SK-N-SH (cell line): Measurements from ENCODE around the gene DDR1. TPM values are rescaled to one million over a fixed set of nuclear protein-coding genes. Genes with fewer than 3 reads are reported as not detected.

Experiments
- CTCF ChIA-PET: fragments of 300-600, 350-600 bp; formaldehyde crosslinking; extraction: SDS; loops from one replicate; lab custom pipeline; 2021; lab: Yijun Ruan, JAX
- POLR2A ChIA-PET: fragments of 350-600 bp; sonication (Branson Sonifier 250); formaldehyde crosslinking; extraction: SDS; loops from one replicate; lab custom pipeline; 2020; ENCODE audit warnings: antibody characterized with exemption, inconsistent platforms; lab: Yijun Ruan, JAX
- DNase-seq: peaks from one replicate; pipeline ENCODE4 v3.0.0; 2012
- H2AFZ ChIP-seq: fragments of 200-600 bp; sonication (generic); 2 replicates; pipeline ENCODE4 v1.8.1; 2016; ENCODE audit warnings: antibody characterized with exemption, mild to moderate bottlenecking, low read depth
- H3F3A ChIP-seq: fragments of 200-600 bp; sonication (generic); replicated peaks from 2 replicates; pipeline ENCODE3; 2016; ENCODE audit warnings: antibody characterized with exemption, mild to moderate bottlenecking; ENCODE audit not compliant: insufficient read depth
- H3K27ac ChIP-seq, 2 experiments: fragments of 200-500 bp in 1 of 2; fragments of 200-600 bp in 1 of 2; sonication (Bioruptor generic) in 1 of 2; sonication (generic), shearing (Covaris generic) in 1 of 2; 2 replicates each; pipeline versions ENCODE4 v1.5.1 to v1.6.1; 2014 to 2016; ENCODE audit warnings: low read depth in 2 of 2, inconsistent platforms in 1 of 2, low read length in 1 of 2, mild to moderate bottlenecking in 1 of 2, mixed read lengths in 1 of 2
- H3K27me3 ChIP-seq: fragments of 200-600 bp; sonication (generic), shearing (Covaris generic); 2 replicates; pipeline ENCODE4 v1.6.1; 2016; ENCODE audit warnings: mixed run types; ENCODE audit not compliant: insufficient read depth
- H3K36me3 ChIP-seq, 2 experiments: fragments of 200-500 bp in 1 of 2; fragments of 200-600 bp in 1 of 2; sonication (Bioruptor generic) in 1 of 2; sonication (generic) in 1 of 2; replicated peaks in 1 of 2; 2 replicates each; pipeline versions ENCODE3 to v1.5.1; 2014 to 2016; ENCODE audit warnings: low read length in 1 of 2, mild to moderate bottlenecking in 1 of 2; ENCODE audit not compliant: insufficient read depth in 2 of 2, control insufficient read depth in 1 of 2
- H3K4me1 ChIP-seq, 2 experiments: fragments of 200-500 bp in 1 of 2; fragments of 200-600 bp in 1 of 2; sonication (Bioruptor generic) in 1 of 2; sonication (generic), shearing (Covaris generic) in 1 of 2; 2 replicates each; pipeline versions ENCODE4 v1.5.1 to v1.6.1; 2014 to 2016; ENCODE audit warnings: low read depth in 1 of 2, low read length in 1 of 2, mixed run types in 1 of 2; ENCODE audit not compliant: insufficient read depth in 2 of 2, control insufficient read depth in 1 of 2
- H3K4me2 ChIP-seq: fragments of 200-600 bp; sonication (generic), shearing (Covaris generic); 2 replicates; pipeline ENCODE4 v1.6.1; 2017; ENCODE audit warnings: mixed run types
- H3K4me3 ChIP-seq, 2 experiments: fragments of 200-500 bp in 1 of 2; fragments of 200-600 bp in 1 of 2; sonication (Bioruptor generic) in 1 of 2; sonication (generic), shearing (Covaris generic) in 1 of 2; 2 replicates each; pipeline versions ENCODE4 v1.5.1 to v1.8.1; 2014 to 2016; ENCODE audit warnings: low read depth in 2 of 2, inconsistent platforms in 1 of 2, low read length in 1 of 2, mild to moderate bottlenecking in 1 of 2, mixed read lengths in 1 of 2, moderate library complexity in 1 of 2
- H3K79me2 ChIP-seq: fragments of 200-600 bp; sonication (generic); 2 replicates; pipeline ENCODE4 v1.8.1; 2017; ENCODE audit warnings: mild to moderate bottlenecking; ENCODE audit not compliant: insufficient read depth
- H3K9ac ChIP-seq: fragments of 200-600 bp; sonication (generic); 2 replicates; pipeline ENCODE4 v1.6.1; 2017; ENCODE audit warnings: mixed run types
- H3K9me2 ChIP-seq: fragments of 200-600 bp; sonication (generic); 2 replicates; pipeline ENCODE4 v1.6.1; 2017; ENCODE audit warnings: mixed run types
- H3K9me3 ChIP-seq: fragments of 200-600 bp; sonication (generic); 2 replicates; pipeline ENCODE4 v1.6.1; 2017; ENCODE audit warnings: mixed run types, mild to moderate bottlenecking, moderate library complexity
- H4K20me1 ChIP-seq: fragments of 200-600 bp; sonication (generic); 2 replicates; pipeline ENCODE4 v1.6.1; 2017; ENCODE audit warnings: mild to moderate bottlenecking, mixed run types; ENCODE audit not compliant: insufficient read depth
- CHD2 ChIP-seq: fragments of 150-350 bp; IDR thresholded peaks from 2 replicates; pipeline ENCODE4 v1.6.1; 2018; ENCODE audit warnings: low read length; ENCODE audit not compliant: partially characterized antibody
- ELF1 ChIP-seq: IDR thresholded peaks from 2 replicates; pipeline ENCODE4 v1.4.0; 2012
- EP300 ChIP-seq, 2 experiments: IDR thresholded peaks; 2 replicates each; pipeline versions ENCODE4 v1.4.0 to v1.6.1; 2012; ENCODE audit warnings: borderline replicate concordance in 1 of 2, low read depth in 1 of 2, low read length in 1 of 2
- FOXJ3 ChIP-seq: sonication (generic); formaldehyde crosslinking; IDR thresholded peaks from 2 replicates; pipeline ENCODE4 v1.5.1; 2020; ENCODE audit warnings: mild to moderate bottlenecking, missing genetic modification reagents
- GATA2 ChIP-seq: sonication (generic); formaldehyde crosslinking; IDR thresholded peaks from 2 replicates; pipeline ENCODE4 v1.5.0; 2020; ENCODE audit warnings: mild to moderate bottlenecking, missing genetic modification reagents
- JUND ChIP-seq: IDR thresholded peaks from 2 replicates; pipeline ENCODE4 v1.4.0; 2012
- MEF2A ChIP-seq: IDR thresholded peaks from 2 replicates; pipeline ENCODE4 v1.4.0; 2012; ENCODE audit warnings: low read depth, borderline replicate concordance
- NFIC ChIP-seq: IDR thresholded peaks from 2 replicates; pipeline ENCODE4 v1.4.0; 2012; ENCODE audit warnings: borderline replicate concordance
- NRF1 ChIP-seq: IDR thresholded peaks from 2 replicates; pipeline ENCODE4 v1.6.1; 2012; ENCODE audit warnings: low read depth, mild to moderate bottlenecking, low read length
- RXRA ChIP-seq: IDR thresholded peaks from 2 replicates; pipeline ENCODE4 v1.4.0; 2012; ENCODE audit warnings: low read depth, mild to moderate bottlenecking, borderline replicate concordance
- SMC3 ChIP-seq: IDR thresholded peaks from 2 replicates; pipeline ENCODE4 v1.6.1; 2012; ENCODE audit warnings: low read depth, low read length, improper control_type of control experiment
- TCF12 ChIP-seq: IDR thresholded peaks from 2 replicates; pipeline ENCODE4 v1.4.0; 2012
- WGBS: methylation state at CpG from one replicate; pipeline ENCODE4 v1.1.6; 2017; ENCODE audit warnings: low lambda C conversion rate; 5-methylcytosine and 5-hydroxymethylcytosine counted together
- polyA plus RNA-seq, 3 experiments: library from polyadenylated mRNA; depleted of rRNA; stranded (reverse); fragments of >200 nt; gene quantifications; 2 replicates each; pipeline ENCODE4 v1.2.3, GENCODE V29; 2012
- TF ChIP-seq, protein P1 (sequence below): IDR thresholded peaks from 2 replicates; pipeline ENCODE4 v1.4.0; 2012; ENCODE audit warnings: low read depth, borderline replicate concordance
- TF ChIP-seq, protein P2 (sequence below): IDR thresholded peaks from 2 replicates; pipeline ENCODE4 v1.4.0; 2012; ENCODE audit warnings: low read depth
- TF ChIP-seq, protein P3 (sequence below): IDR thresholded peaks from 2 replicates; pipeline ENCODE4 v1.4.0; 2012; ENCODE audit warnings: low read depth, borderline replicate concordance
- TF ChIP-seq, protein P4 (sequence below): fragments of 150-350 bp; IDR thresholded peaks from 2 replicates; pipeline ENCODE4 v1.6.1; 2017; ENCODE audit warnings: antibody characterized with exemption, low read length, low read depth, borderline replicate concordance

Gene DDR1
- polyA plus RNA-seq, 1 of the 3 experiments (the other 2 are of a cell fraction), result 52.8 TPM

DNA sequence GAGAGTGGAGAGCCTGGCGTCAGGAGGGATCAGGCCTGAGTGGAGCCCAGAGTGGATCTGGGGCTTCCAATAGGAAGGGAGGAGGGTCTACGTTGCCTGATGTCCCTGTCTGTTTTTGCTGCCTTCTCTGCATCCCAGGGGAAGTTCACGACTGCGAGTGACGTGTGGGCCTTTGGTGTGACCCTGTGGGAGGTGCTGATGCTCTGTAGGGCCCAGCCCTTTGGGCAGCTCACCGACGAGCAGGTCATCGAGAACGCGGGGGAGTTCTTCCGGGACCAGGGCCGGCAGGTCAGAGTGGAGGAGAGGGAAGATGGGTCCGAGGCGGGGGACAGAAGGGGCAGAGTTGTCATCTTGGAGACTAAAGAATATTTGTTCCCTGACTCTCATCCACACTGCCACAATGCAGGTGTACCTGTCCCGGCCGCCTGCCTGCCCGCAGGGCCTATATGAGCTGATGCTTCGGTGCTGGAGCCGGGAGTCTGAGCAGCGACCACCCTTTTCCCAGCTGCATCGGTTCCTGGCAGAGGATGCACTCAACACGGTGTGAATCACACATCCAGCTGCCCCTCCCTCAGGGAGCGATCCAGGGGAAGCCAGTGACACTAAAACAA, 14.5 kb downstream of the DDR1 start:
- no peak for DNase-seq
- Histone ChIP-seq H3K27ac (no peak overlapping the region), H3K27me3 (no peaks in the 10 kb centered on the region), H3K9ac (no peak overlapping the region), H3K4me2 (no peak overlapping the region), H3K36me3 (peaks cover 6 to 48% of the 10 kb centered on the region in 2 experiments), H3K79me2 (no peaks in the 10 kb centered on the region), H3K9me2 (no peaks in the 10 kb centered on the region), H2AFZ (no peak overlapping the region), H3K4me3 (no peak overlapping the region), H3F3A (peaks cover 3% of the 10 kb centered on the region), H4K20me1 (no peaks in the 10 kb centered on the region), H3K9me3 (no peaks in the 10 kb centered on the region), H3K4me1 (no peaks in the 10 kb centered on the region)
- TF ChIP-seq SMC3 (no peak), FOXJ3 (no peak), EP300 (IDR thresholded peaks at IDR 0.05; ENCODE audit: borderline replicate concordance in 1 of 2, low read depth in 1 of 2, low read length in 1 of 2) (no peak), MEF2A (no peak), CHD2 (no peak), TCF12 (no peak), NRF1 (no peak), JUND (no peak), NFIC (no peak), GATA2 (CRISPR knock-in tag) (no peak), ELF1 (no peak)
- TF ChIP-seq, protein P1, sequence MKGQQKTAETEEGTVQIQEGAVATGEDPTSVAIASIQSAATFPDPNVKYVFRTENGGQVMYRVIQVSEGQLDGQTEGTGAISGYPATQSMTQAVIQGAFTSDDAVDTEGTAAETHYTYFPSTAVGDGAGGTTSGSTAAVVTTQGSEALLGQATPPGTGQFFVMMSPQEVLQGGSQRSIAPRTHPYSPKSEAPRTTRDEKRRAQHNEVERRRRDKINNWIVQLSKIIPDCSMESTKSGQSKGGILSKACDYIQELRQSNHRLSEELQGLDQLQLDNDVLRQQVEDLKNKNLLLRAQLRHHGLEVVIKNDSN, result no peak
- TF ChIP-seq, protein P2, sequence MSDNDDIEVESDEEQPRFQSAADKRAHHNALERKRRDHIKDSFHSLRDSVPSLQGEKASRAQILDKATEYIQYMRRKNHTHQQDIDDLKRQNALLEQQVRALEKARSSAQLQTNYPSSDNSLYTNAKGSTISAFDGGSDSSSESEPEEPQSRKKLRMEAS, result no peak
- TF ChIP-seq, protein P3, sequence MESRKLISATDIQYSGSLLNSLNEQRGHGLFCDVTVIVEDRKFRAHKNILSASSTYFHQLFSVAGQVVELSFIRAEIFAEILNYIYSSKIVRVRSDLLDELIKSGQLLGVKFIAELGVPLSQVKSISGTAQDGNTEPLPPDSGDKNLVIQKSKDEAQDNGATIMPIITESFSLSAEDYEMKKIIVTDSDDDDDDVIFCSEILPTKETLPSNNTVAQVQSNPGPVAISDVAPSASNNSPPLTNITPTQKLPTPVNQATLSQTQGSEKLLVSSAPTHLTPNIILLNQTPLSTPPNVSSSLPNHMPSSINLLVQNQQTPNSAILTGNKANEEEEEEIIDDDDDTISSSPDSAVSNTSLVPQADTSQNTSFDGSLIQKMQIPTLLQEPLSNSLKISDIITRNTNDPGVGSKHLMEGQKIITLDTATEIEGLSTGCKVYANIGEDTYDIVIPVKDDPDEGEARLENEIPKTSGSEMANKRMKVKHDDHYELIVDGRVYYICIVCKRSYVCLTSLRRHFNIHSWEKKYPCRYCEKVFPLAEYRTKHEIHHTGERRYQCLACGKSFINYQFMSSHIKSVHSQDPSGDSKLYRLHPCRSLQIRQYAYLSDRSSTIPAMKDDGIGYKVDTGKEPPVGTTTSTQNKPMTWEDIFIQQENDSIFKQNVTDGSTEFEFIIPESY, result no peak
- ChIA-PET CTCF (interaction anchor here (0.9 to 1.0 kb wide), 2 partner anchors 9 to 15 kb away, joined by 3 read pairs; partner anchors contain the start of gene VARS2), POLR2A (no interaction called here)
- WGBS, result 97% methylated on average over 21 of the region's 23 CpGs

GRCh38 chr6:30900863-30901417, 16.6 kb downstream of the DDR1 start:
- H3K4me3 ChIP-seq, result no peak overlapping the region
- 82% methylated on average over 1 of the region's 1 CpG for WGBS
- no peaks in the 10 kb centered on the region for H3K9me3 ChIP-seq
- H3K9me2 ChIP-seq, result no peaks in the 10 kb centered on the region
- no peak overlapping the region for H3K27ac ChIP-seq
- H2AFZ ChIP-seq, result no peak overlapping the region
- peak; percentile 6 for DNase-seq
- peaks cover 4% of the 10 kb centered on the region for H3F3A ChIP-seq
- H3K4me2 ChIP-seq, result no peak overlapping the region
- H3K9ac ChIP-seq, result no peak overlapping the region
- H4K20me1 ChIP-seq, result no peaks in the 10 kb centered on the region
- H3K36me3 ChIP-seq, result peaks cover 6 to 34% of the 10 kb centered on the region in 2 experiments
- no peaks in the 10 kb centered on the region for H3K79me2 ChIP-seq
- CTCF ChIA-PET, result interaction anchor here (1.3 kb wide), 1 partner anchor 369 kb away, joined by 3 read pairs; no protein-coding TSS in a partner anchor
- H3K4me1 ChIP-seq, result no peaks in the 10 kb centered on the region
- H3K27me3 ChIP-seq, result no peaks in the 10 kb centered on the region
- TF ChIP-seq, protein P4, sequence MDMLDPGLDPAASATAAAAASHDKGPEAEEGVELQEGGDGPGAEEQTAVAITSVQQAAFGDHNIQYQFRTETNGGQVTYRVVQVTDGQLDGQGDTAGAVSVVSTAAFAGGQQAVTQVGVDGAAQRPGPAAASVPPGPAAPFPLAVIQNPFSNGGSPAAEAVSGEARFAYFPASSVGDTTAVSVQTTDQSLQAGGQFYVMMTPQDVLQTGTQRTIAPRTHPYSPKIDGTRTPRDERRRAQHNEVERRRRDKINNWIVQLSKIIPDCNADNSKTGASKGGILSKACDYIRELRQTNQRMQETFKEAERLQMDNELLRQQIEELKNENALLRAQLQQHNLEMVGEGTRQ, result no peak
- TF ChIP-seq SMC3, result no peak
- no peak for TF ChIP-seq TCF12
- TF ChIP-seq, protein P1, result no peak
- TF ChIP-seq NRF1, result no peak
- no peak for TF ChIP-seq RXRA
- POLR2A ChIA-PET, result no interaction called here
